Activated B cell treated with CpG ODN at 0.5 μM for 24 hours (primary cell): ENCODE results near the gene SIGLEC14. TPM values are rescaled to one million over a fixed set of nuclear protein-coding genes. Genes with fewer than 3 reads are reported as not detected.
"Not testable (repeated sequence)": the region's sequence is repeated elsewhere in the genome, so short reads cannot be mapped to it uniquely, and the experiment has no call there.

Experiments
- ATAC-seq: fragments of 200-7000 bp; cut with Tn5 transposase; one replicate; pipeline ENCODE4 v1.10.0; 2021; ENCODE audit warnings: low read depth, mild to moderate bottlenecking, moderate library complexity
- CTCF ChIA-PET: fragments of 350-600 bp; sonication (Branson Sonifier 250); formaldehyde crosslinking; loops from one replicate; lab custom pipeline; 2021; ENCODE audit warnings: antibody characterized with exemption; lab: Charles Lee
- POLR2A ChIA-PET: fragments of 350-600 bp; sonication (Branson Sonifier 250); formaldehyde crosslinking; loops from one replicate; lab custom pipeline; 2021; ENCODE audit warnings: antibody characterized with exemption; lab: Charles Lee
- DNase-seq: peaks from one replicate; pipeline ENCODE4 v3.0.0; 2022
- H3K27ac Mint-ChIP-seq: one replicate; pipeline ENCODE4 v1.8.0; 2020; ENCODE audit warnings: mixed read lengths
- H3K27me3 Mint-ChIP-seq: one replicate; pipeline ENCODE4 v1.8.0; 2021; ENCODE audit warnings: mixed read lengths
- H3K36me3 Mint-ChIP-seq: one replicate; pipeline ENCODE4 v1.8.0; 2021; ENCODE audit warnings: low read depth, mixed read lengths
- H3K4me1 Mint-ChIP-seq: one replicate; pipeline ENCODE4 v1.8.0; 2021; ENCODE audit warnings: mixed read lengths
- H3K4me3 Mint-ChIP-seq: one replicate; pipeline ENCODE4 v1.8.0; 2020; ENCODE audit warnings: mild to moderate bottlenecking, mixed read lengths
- H3K9me3 Mint-ChIP-seq: one replicate; pipeline ENCODE4 v1.8.0; 2020; ENCODE audit warnings: mixed read lengths
- CTCF ChIP-seq: fragments of 200-600 bp; IDR thresholded peaks from one replicate; pipeline ENCODE4 v1.8.0; 2022; ENCODE audit warnings: antibody characterized with exemption, mild to moderate bottlenecking
- intact Hi-C: fragments of 100-400 bp; cut with micrococcal nuclease; formaldehyde crosslinking; loops from one replicate; pipeline ENCODE4 v1.15.1; 2024
- total RNA-seq: library from RNA; stranded (reverse); gene quantifications from 2 replicates; pipeline ENCODE4 v1.2.3, GENCODE V29; 2022

The SIGLEC14 gene
- total RNA-seq, 1 donor from 2014 or later, result 12.8 TPM

GRCh38 chr19:51686171-51686570 lies 39.5 kb upstream of the SIGLEC14 start:
- DNase-seq (no peak), ATAC-seq (no peak)
- Mint-ChIP-seq H3K36me3 (no peaks in the 10 kb centered on the region), H3K27ac (no peak overlapping the region), H3K9me3 (peaks cover 3% of the 10 kb centered on the region), H3K27me3 (peaks cover 58% of the 10 kb centered on the region), H3K4me1 (peaks cover 16% of the 10 kb centered on the region), H3K4me3 (no peak overlapping the region)
- intact Hi-C loops, result no loop called here
- ChIA-PET POLR2A (no interaction called here), CTCF (no interaction called here)
- TF ChIP-seq CTCF, result no peak

GRCh38 chr19:51681286-51681941 lies 34.8 kb upstream of the SIGLEC14 start:
- no peak for ATAC-seq
- H3K36me3 Mint-ChIP-seq, result no peaks in the 10 kb centered on the region
- CTCF ChIA-PET, result no interaction called here

DNA sequence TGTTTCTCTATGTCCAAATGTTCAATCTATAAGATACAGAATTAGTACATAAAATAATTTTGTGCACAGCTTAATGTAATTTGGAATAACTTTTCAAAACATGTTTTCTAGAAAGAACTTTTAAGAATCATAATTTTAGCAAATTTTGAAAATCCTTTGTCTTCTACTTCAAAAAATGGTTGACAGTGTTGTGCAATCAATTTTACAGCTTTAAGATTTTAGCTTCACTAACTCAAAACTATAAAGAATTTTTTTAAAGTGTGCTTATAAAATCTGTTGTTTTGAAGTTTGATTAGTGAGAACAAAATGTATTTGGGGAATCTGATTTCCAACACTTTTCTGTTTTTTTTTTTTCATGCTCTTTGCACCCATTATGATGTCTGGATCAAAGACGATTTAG lies 33.8 kb upstream of the SIGLEC14 start:
- ATAC-seq, result no peak
- no peaks in the 10 kb centered on the region for H3K36me3 Mint-ChIP-seq
- H3K27me3 Mint-ChIP-seq, result peaks cover 51% of the 10 kb centered on the region
- TF ChIP-seq CTCF, result no peak
- intact Hi-C loops, result no loop called here
- H3K4me1 Mint-ChIP-seq, result peaks cover 4% of the 10 kb centered on the region
- POLR2A ChIA-PET, result no interaction called here
- CTCF ChIA-PET, result no interaction called here
- no peak for DNase-seq
- no peak overlapping the region for H3K27ac Mint-ChIP-seq
- no peak overlapping the region for H3K4me3 Mint-ChIP-seq
- peaks cover 9% of the 10 kb centered on the region for H3K9me3 Mint-ChIP-seq

More at GRCh38 chr19:51681286-51681941, 34.8 kb upstream of the SIGLEC14 start:
- Mint-ChIP-seq H3K9me3 (peaks cover 8% of the 10 kb centered on the region), H3K27ac (no peak overlapping the region), H3K27me3 (peaks cover 51% of the 10 kb centered on the region), H3K4me3 (no peak overlapping the region), H3K4me1 (peaks cover 4% of the 10 kb centered on the region)
- DNase-seq, result no peak
- POLR2A ChIA-PET, result no interaction called here
- TF ChIP-seq CTCF, result no peak
- intact Hi-C loops, result no loop called here

DNA sequence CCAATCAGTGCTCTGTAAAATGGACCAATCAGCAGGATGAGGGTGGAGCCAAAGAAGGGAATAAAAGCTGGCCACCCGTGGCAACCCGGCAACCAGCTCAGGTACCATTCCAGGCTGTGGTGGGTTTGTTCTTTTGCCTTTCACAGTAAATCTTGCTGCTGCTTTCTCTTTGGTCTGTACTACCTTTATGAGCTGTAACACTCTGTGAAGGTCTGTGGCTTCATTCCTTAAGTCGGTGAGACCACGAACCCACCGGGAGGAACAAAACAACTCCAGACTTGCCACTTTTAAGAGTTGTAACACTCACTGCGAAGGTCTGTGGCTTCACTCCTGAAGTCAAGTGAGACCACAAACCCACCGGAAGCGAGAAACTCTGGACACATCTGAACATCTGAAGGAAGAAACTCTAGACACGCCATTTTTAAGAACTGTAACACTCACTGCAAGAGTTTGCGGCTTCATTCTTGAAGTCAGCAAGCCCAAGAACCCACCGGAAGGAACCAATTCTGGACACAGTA lies 30.0 kb upstream of the SIGLEC14 start:
- Mint-ChIP-seq H3K4me3 (no peak overlapping the region), H3K9me3 (peaks cover 7% of the 10 kb centered on the region), H3K36me3 (no peaks in the 10 kb centered on the region), H3K27me3 (peaks cover 34% of the 10 kb centered on the region), H3K27ac (no peak overlapping the region), H3K4me1 (peaks cover 4% of the 10 kb centered on the region)
- ATAC-seq, result no peak
- ChIA-PET POLR2A (no interaction called here), CTCF (interaction anchor here (0.7 to 1.4 kb wide), 4 partner anchors 15 to 203 kb away, joined by 3 to 5 read pairs (median 3); no protein-coding TSS in a partner anchor)
- TF ChIP-seq CTCF, result no peak
- DNase-seq, result no peak
- intact Hi-C loops, result no loop called here

GRCh38 chr19:51675911-51676565 lies 29.4 kb upstream of the SIGLEC14 start:
- ATAC-seq, H3K36me3 Mint-ChIP-seq, intact Hi-C loops, DNase-seq, H3K27ac Mint-ChIP-seq, H3K9me3 Mint-ChIP-seq, H3K4me3 Mint-ChIP-seq, H3K4me1 Mint-ChIP-seq, POLR2A ChIA-PET: not testable (repeated sequence)
- H3K27me3 Mint-ChIP-seq, result peaks cover 34% of the 10 kb centered on the region
- CTCF ChIA-PET, result interaction anchor here (0.7 to 1.4 kb wide), 4 partner anchors 15 to 203 kb away, joined by 3 to 5 read pairs (median 3); no protein-coding TSS in a partner anchor
